Progenitor cell of endocrine pancreas (in vitro differentiated cells): ENCODE data around the gene CELA3B. TPM values are rescaled to one million over a fixed set of nuclear protein-coding genes. Genes with fewer than 3 reads are reported as not detected.
A peak's percentile ranks its signal among the peaks of the same experiment; 100 is the strongest.

ENCODE experiments used
- DNase-seq: peaks from one replicate; pipeline ENCODE4 v3.0.0; 2021; ENCODE audit warnings: low spot score; ENCODE audit not compliant: unreplicated experiment
- H3K27ac Mint-ChIP-seq: 2 replicates; pipeline ENCODE4 v1.8.0; 2021; ENCODE audit warnings: mild to moderate bottlenecking, moderate library complexity, mixed read lengths
- H3K27me3 Mint-ChIP-seq: 2 replicates; pipeline ENCODE4 v1.8.0; 2021; ENCODE audit warnings: mixed read lengths
- H3K36me3 Mint-ChIP-seq: 2 replicates; pipeline ENCODE4 v1.8.0; 2022; ENCODE audit warnings: mixed read lengths; ENCODE audit not compliant: insufficient read depth
- H3K4me1 Mint-ChIP-seq: 2 replicates; pipeline ENCODE4 v1.8.0; 2021; ENCODE audit warnings: low read depth, mixed read lengths
- H3K4me3 Mint-ChIP-seq: 2 replicates; pipeline ENCODE4 v1.8.0; 2021; ENCODE audit warnings: low read depth, mild to moderate bottlenecking, moderate library complexity, mixed read lengths
- H3K9me3 Mint-ChIP-seq: 2 replicates; pipeline ENCODE4 v1.8.0; 2021; ENCODE audit warnings: low read depth, mixed read lengths
- CTCF ChIP-seq: fragments of 200-600 bp; sonication (generic); IDR thresholded peaks from one replicate; pipeline ENCODE4 v1.5.0; 2021; ENCODE audit warnings: antibody characterized with exemption, mild to moderate bottlenecking; ENCODE audit not compliant: unreplicated experiment
- total RNA-seq: library from RNA; stranded (reverse); gene quantifications from 2 replicates; pipeline ENCODE4 v1.2.1, GENCODE V29; 2021

CELA3B gene
- total RNA-seq, 1 donor from 2014 or later: not detected

GRCh38 chr1:21932127-21932526 lies 44.7 kb upstream of the CELA3B start:
- no peak for TF ChIP-seq CTCF
- Mint-ChIP-seq H3K4me1 (peaks cover 65% of the 10 kb centered on the region), H3K27me3 (no peaks in the 10 kb centered on the region), H3K36me3 (peaks cover 19% of the 10 kb centered on the region), H3K27ac (peak overlapping the region; percentile 90), H3K9me3 (no peaks in the 10 kb centered on the region), H3K4me3 (peak overlapping the region; percentile 43)
- DNase-seq: no peak

GRCh38 chr1:21933397-21934248 lies 43.2 kb upstream of the CELA3B start:
- no peaks in the 10 kb centered on the region for H3K27me3 Mint-ChIP-seq
- no peaks in the 10 kb centered on the region for H3K9me3 Mint-ChIP-seq
- H3K27ac Mint-ChIP-seq: peak overlapping the region; percentile 91
- no peak for TF ChIP-seq CTCF
- peak overlapping the region; percentile 65 for H3K4me3 Mint-ChIP-seq
- H3K4me1 Mint-ChIP-seq: peaks cover 64% of the 10 kb centered on the region
- no peak for DNase-seq
- peaks cover 16% of the 10 kb centered on the region for H3K36me3 Mint-ChIP-seq

GRCh38 chr1:21935393-21935804 lies 41.4 kb upstream of the CELA3B start:
- peak overlapping the region; percentile 88 for H3K4me3 Mint-ChIP-seq
- H3K4me1 Mint-ChIP-seq: peaks cover 66% of the 10 kb centered on the region
- H3K27ac Mint-ChIP-seq: peak overlapping the region; percentile 90
- TF ChIP-seq CTCF: no peak
- H3K36me3 Mint-ChIP-seq: peaks cover 5% of the 10 kb centered on the region
- H3K9me3 Mint-ChIP-seq: no peaks in the 10 kb centered on the region
- no peaks in the 10 kb centered on the region for H3K27me3 Mint-ChIP-seq
- no peak for DNase-seq

GRCh38 chr1:21935891-21936365 lies 40.9 kb upstream of the CELA3B start:
- DNase-seq: no peak
- H3K4me3 Mint-ChIP-seq: peak overlapping the region; percentile 88
- H3K4me1 Mint-ChIP-seq: peaks cover 60% of the 10 kb centered on the region
- no peak for TF ChIP-seq CTCF
- H3K9me3 Mint-ChIP-seq: no peaks in the 10 kb centered on the region
- peaks cover 5% of the 10 kb centered on the region for H3K36me3 Mint-ChIP-seq
- peak overlapping the region; percentile 90 for H3K27ac Mint-ChIP-seq
- no peaks in the 10 kb centered on the region for H3K27me3 Mint-ChIP-seq

GRCh38 chr1:21936366-21937031 lies 40.3 kb upstream of the CELA3B start:
- Mint-ChIP-seq H3K4me1 (peaks cover 60% of the 10 kb centered on the region), H3K4me3 (peak overlapping the region; percentile 88), H3K9me3 (no peaks in the 10 kb centered on the region), H3K36me3 (peaks cover 5% of the 10 kb centered on the region), H3K27ac (peak overlapping the region; percentile 90), H3K27me3 (no peaks in the 10 kb centered on the region)
- no peak for TF ChIP-seq CTCF
- DNase-seq: no peak
